ENCODE data around the gene PIWIL1.

Gene PIWIL1

GRCh38 chr12:130316251-130316650 lies 21.4 kb upstream of the PIWIL1 start:
- no peaks in the 10 kb centered on the region for H3K4me1 ChIP-seq (ENCODE audit: control insufficient read depth, insufficient read depth, low read length)
- no peak overlapping the region for H3K4me3 ChIP-seq (ENCODE audit: low read length)
- H3K27me3 ChIP-seq (ENCODE audit: control insufficient read depth, insufficient read depth, low read length), result no peaks in the 10 kb centered on the region
- H3K27ac ChIP-seq (ENCODE audit: low read depth, low read length), result no peak overlapping the region
- no peak overlapping the region for H3K9ac ChIP-seq (ENCODE audit: low read length)
- H3K36me3 ChIP-seq (ENCODE audit: control insufficient read depth, insufficient read depth, low read length), result no peaks in the 10 kb centered on the region

GRCh38 chr12:130320536-130320935 lies 17.2 kb upstream of the PIWIL1 start:
- H3K27me3 ChIP-seq (ENCODE audit: control insufficient read depth, insufficient read depth, low read length), result no peaks in the 10 kb centered on the region
- H3K36me3 ChIP-seq (ENCODE audit: control insufficient read depth, insufficient read depth, low read length), result no peaks in the 10 kb centered on the region
- no peak overlapping the region for H3K4me3 ChIP-seq (ENCODE audit: low read length)
- H3K9ac ChIP-seq (ENCODE audit: low read length), result no peak overlapping the region
- H3K4me1 ChIP-seq (ENCODE audit: control insufficient read depth, insufficient read depth, low read length), result no peaks in the 10 kb centered on the region
- no peak overlapping the region for H3K27ac ChIP-seq (ENCODE audit: low read depth, low read length)

- H3K36me3 ChIP-seq (ENCODE audit: control insufficient read depth, insufficient read depth, low read length), result no peaks in the 10 kb centered on the region
- H3K27ac ChIP-seq (ENCODE audit: low read depth, low read length), result no peak overlapping the region
- no peaks in the 10 kb centered on the region for H3K27me3 ChIP-seq (ENCODE audit: control insufficient read depth, insufficient read depth, low read length)
- H3K4me3 ChIP-seq (ENCODE audit: low read length), result no peak overlapping the region
- H3K9ac ChIP-seq (ENCODE audit: low read length), result no peak overlapping the region
- H3K4me1 ChIP-seq (ENCODE audit: control insufficient read depth, insufficient read depth, low read length), result no peaks in the 10 kb centered on the region
Observed at GRCh38 chr12:130322263-130322662, 15.4 kb upstream of the PIWIL1 start.

- Histone ChIP-seq H3K27ac (ENCODE audit: low read depth, low read length) (no peak overlapping the region), H3K36me3 (ENCODE audit: control insufficient read depth, insufficient read depth, low read length) (no peaks in the 10 kb centered on the region), H3K27me3 (ENCODE audit: control insufficient read depth, insufficient read depth, low read length) (peaks cover under 1% of the 10 kb centered on the region), H3K4me1 (ENCODE audit: control insufficient read depth, insufficient read depth, low read length) (no peaks in the 10 kb centered on the region), H3K4me3 (ENCODE audit: low read length) (no peak overlapping the region), H3K9ac (ENCODE audit: low read length) (no peak overlapping the region)
Observed at GRCh38 chr12:130330685-130331084, 7.0 kb upstream of the PIWIL1 start.

- H3K36me3 ChIP-seq (ENCODE audit: control insufficient read depth, insufficient read depth, low read length), result no peaks in the 10 kb centered on the region
- H3K4me3 ChIP-seq (ENCODE audit: low read length), result no peak overlapping the region
- H3K27me3 ChIP-seq (ENCODE audit: control insufficient read depth, insufficient read depth, low read length), result peaks cover 2% of the 10 kb centered on the region
- no peaks in the 10 kb centered on the region for H3K4me1 ChIP-seq (ENCODE audit: control insufficient read depth, insufficient read depth, low read length)
- no peak overlapping the region for H3K9ac ChIP-seq (ENCODE audit: low read length)
- no peak overlapping the region for H3K27ac ChIP-seq (ENCODE audit: low read depth, low read length)
Observed at GRCh38 chr12:130331146-130331545, 6.5 kb upstream of the PIWIL1 start.

GRCh38 chr12:130333341-130333740 lies 4.3 kb upstream of the PIWIL1 start:
- Histone ChIP-seq H3K27ac (ENCODE audit: low read depth, low read length) (no peak overlapping the region), H3K9ac (ENCODE audit: low read length) (no peak overlapping the region), H3K27me3 (ENCODE audit: control insufficient read depth, insufficient read depth, low read length) (peaks cover 2% of the 10 kb centered on the region), H3K4me3 (ENCODE audit: low read length) (no peak overlapping the region), H3K36me3 (ENCODE audit: control insufficient read depth, insufficient read depth, low read length) (no peaks in the 10 kb centered on the region), H3K4me1 (ENCODE audit: control insufficient read depth, insufficient read depth, low read length) (no peaks in the 10 kb centered on the region)

GRCh38 chr12:130334399-130334798 lies 3.3 kb upstream of the PIWIL1 start:
- Histone ChIP-seq H3K36me3 (ENCODE audit: control insufficient read depth, insufficient read depth, low read length) (no peaks in the 10 kb centered on the region), H3K9ac (ENCODE audit: low read length) (no peak overlapping the region), H3K4me3 (ENCODE audit: low read length) (no peak overlapping the region), H3K27ac (ENCODE audit: low read depth, low read length) (no peak overlapping the region), H3K4me1 (ENCODE audit: control insufficient read depth, insufficient read depth, low read length) (no peaks in the 10 kb centered on the region), H3K27me3 (ENCODE audit: control insufficient read depth, insufficient read depth, low read length) (peaks cover 2% of the 10 kb centered on the region)

GRCh38 chr12:130334937-130335336 lies 2.8 kb upstream of the PIWIL1 start:
- no peak overlapping the region for H3K4me3 ChIP-seq (ENCODE audit: low read length)
- H3K4me1 ChIP-seq (ENCODE audit: control insufficient read depth, insufficient read depth, low read length), result no peaks in the 10 kb centered on the region
- no peaks in the 10 kb centered on the region for H3K36me3 ChIP-seq (ENCODE audit: control insufficient read depth, insufficient read depth, low read length)
- H3K9ac ChIP-seq (ENCODE audit: low read length), result no peak overlapping the region
- H3K27me3 ChIP-seq (ENCODE audit: control insufficient read depth, insufficient read depth, low read length), result peaks cover 4% of the 10 kb centered on the region
- no peak overlapping the region for H3K27ac ChIP-seq (ENCODE audit: low read depth, low read length)

GRCh38 chr12:130335517-130336392 lies 1.9 kb upstream of the PIWIL1 start:
- H3K27me3 ChIP-seq (ENCODE audit: control insufficient read depth, insufficient read depth, low read length), result peaks cover 4% of the 10 kb centered on the region
- H3K4me1 ChIP-seq (ENCODE audit: control insufficient read depth, insufficient read depth, low read length), result no peaks in the 10 kb centered on the region
- H3K27ac ChIP-seq (ENCODE audit: low read depth, low read length), result no peak overlapping the region
- H3K9ac ChIP-seq (ENCODE audit: low read length), result no peak overlapping the region
- H3K4me3 ChIP-seq (ENCODE audit: low read length), result no peak overlapping the region
- no peaks in the 10 kb centered on the region for H3K36me3 ChIP-seq (ENCODE audit: control insufficient read depth, insufficient read depth, low read length)

- no peaks in the 10 kb centered on the region for H3K4me1 ChIP-seq (ENCODE audit: control insufficient read depth, insufficient read depth, low read length)
- no peak overlapping the region for H3K9ac ChIP-seq (ENCODE audit: low read length)
- no peak overlapping the region for H3K4me3 ChIP-seq (ENCODE audit: low read length)
- peaks cover 4% of the 10 kb centered on the region for H3K27me3 ChIP-seq (ENCODE audit: control insufficient read depth, insufficient read depth, low read length)
- no peak overlapping the region for H3K27ac ChIP-seq (ENCODE audit: low read depth, low read length)
- no peaks in the 10 kb centered on the region for H3K36me3 ChIP-seq (ENCODE audit: control insufficient read depth, insufficient read depth, low read length)
Observed at GRCh38 chr12:130336723-130337487, 782 bp upstream of the PIWIL1 start.

GRCh38 chr12:130338794-130339601 lies 1.3 kb downstream of the PIWIL1 start:
- Histone ChIP-seq H3K4me1 (ENCODE audit: control insufficient read depth, insufficient read depth, low read length) (no peaks in the 10 kb centered on the region), H3K9ac (ENCODE audit: low read length) (no peak overlapping the region), H3K4me3 (ENCODE audit: low read length) (no peak overlapping the region), H3K27ac (ENCODE audit: low read depth, low read length) (no peak overlapping the region), H3K36me3 (ENCODE audit: control insufficient read depth, insufficient read depth, low read length) (no peaks in the 10 kb centered on the region), H3K27me3 (ENCODE audit: control insufficient read depth, insufficient read depth, low read length) (peaks cover 4% of the 10 kb centered on the region)

GRCh38 chr12:130339951-130340350 lies 2.3 kb downstream of the PIWIL1 start:
- Histone ChIP-seq H3K4me3 (ENCODE audit: low read length) (no peak overlapping the region), H3K27me3 (ENCODE audit: control insufficient read depth, insufficient read depth, low read length) (peaks cover 4% of the 10 kb centered on the region), H3K4me1 (ENCODE audit: control insufficient read depth, insufficient read depth, low read length) (no peaks in the 10 kb centered on the region), H3K9ac (ENCODE audit: low read length) (no peak overlapping the region), H3K27ac (ENCODE audit: low read depth, low read length) (no peak overlapping the region), H3K36me3 (ENCODE audit: control insufficient read depth, insufficient read depth, low read length) (no peaks in the 10 kb centered on the region)

All from rectal smooth muscle tissue (tissue), 1 donor.